Measurements from ENCODE around the gene RPL18.

Gene RPL18

GRCh38 chr19:48573163-48573505, 45.8 kb downstream of the RPL18 start:
- no peak for DNase-seq

- DNase-seq: no peak
Observed at GRCh38 chr19:48571378-48572162, 47.4 kb downstream of the RPL18 start.

GRCh38 chr19:48569814-48570213, 49.2 kb downstream of the RPL18 start:
- DNase-seq: peak; percentile 47

- DNase-seq: peak; percentile 87
Observed at GRCh38 chr19:48568345-48568886, 50.6 kb downstream of the RPL18 start.

All from HCEC 1CT (cell line).